ENCODE results near the gene ELAC1. TPM values are rescaled to one million over a fixed set of nuclear protein-coding genes. Genes with fewer than 3 reads are reported as not detected.

The ELAC1 gene, protein sequence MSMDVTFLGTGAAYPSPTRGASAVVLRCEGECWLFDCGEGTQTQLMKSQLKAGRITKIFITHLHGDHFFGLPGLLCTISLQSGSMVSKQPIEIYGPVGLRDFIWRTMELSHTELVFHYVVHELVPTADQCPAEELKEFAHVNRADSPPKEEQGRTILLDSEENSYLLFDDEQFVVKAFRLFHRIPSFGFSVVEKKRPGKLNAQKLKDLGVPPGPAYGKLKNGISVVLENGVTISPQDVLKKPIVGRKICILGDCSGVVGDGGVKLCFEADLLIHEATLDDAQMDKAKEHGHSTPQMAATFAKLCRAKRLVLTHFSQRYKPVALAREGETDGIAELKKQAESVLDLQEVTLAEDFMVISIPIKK
- total RNA-seq (2014; rRNA removed; shearing (Covaris generic)) (1.5 and 2.9 TPM in 2 replicates), total RNA-seq (2022) (4.2 and 5.2 TPM in 2 replicates), Bru-seq, nascent RNA (percentile 50 among the genes with signal in this experiment), BruChase-seq, experiment 1, labeled RNA remaining after a 6-hour chase (percentile 44 among the genes with signal in this experiment), BruChase-seq, experiment 2, labeled RNA remaining after a 2-hour chase (percentile 56 among the genes with signal in this experiment)
- long read RNA-seq, partial matches to known transcripts = 0 of 4 reads
- long read RNA-seq, other reads (novel, unspliced or antisense) = 0 of 4 reads

DNA sequence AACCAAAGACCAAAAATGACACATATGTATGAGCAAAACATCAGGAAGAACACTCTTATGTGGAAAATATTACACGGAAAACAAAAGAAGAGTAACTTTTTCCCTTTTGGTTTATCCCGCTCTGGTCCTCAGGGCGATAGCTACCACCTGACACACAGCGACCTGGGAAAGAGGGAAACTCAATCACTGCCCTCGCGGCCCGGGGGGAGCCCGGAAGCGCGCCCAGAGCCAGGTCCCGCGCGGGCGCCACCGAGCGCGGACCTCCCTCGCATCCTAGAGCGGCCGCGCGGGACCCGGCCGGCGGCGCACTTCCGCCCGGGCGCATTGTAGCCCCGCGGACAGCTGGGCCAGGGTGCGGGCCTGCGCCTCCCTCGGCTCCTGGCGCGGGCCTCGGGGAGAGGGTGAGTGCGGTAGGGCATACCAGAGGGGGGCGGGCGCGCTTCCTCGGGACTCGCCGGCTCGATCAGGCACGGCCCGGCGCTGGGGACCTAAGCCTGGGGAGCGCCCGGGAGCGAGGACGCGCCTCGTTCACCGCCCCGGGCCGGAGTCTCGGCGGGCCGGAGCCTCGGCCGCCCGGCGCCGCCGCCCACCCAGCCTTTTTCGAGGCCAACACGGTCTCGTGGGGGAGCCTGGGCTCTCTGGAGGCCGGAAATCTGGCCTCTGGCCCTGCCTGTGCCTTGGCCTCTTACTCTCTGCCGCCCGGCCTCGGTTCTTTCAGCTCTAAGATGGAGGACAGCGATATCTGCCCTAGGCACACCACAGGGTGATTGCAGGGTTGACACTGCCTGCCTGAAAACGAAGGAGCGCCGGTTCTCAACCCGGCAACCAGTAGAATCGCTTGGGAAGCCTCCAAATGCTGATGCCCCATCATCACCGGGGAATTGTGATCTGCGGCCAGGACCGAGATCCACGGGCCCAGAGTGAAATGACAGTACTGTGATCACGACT, at the start of gene ELAC1:
ELAC1 (plus strand) TSS at position 327 of the 948 bp plus-strand sequence. CDS start 6,365 bp downstream, outside the sequence.
- Histone ChIP-seq H3K4me2 (ENCODE audit: low read length) (peak within 1 kb of the TSS; percentile 87), H4K20me1 (ENCODE audit: insufficient read depth, low read length) (no peaks in the 10 kb centered on the region), H3K27ac (ENCODE audit: low read depth, low read length, poor library complexity, severe bottlenecking) (peak within 1 kb of the TSS; percentile 44), H3K36me3 (ENCODE audit: insufficient read depth, low read length) (no peaks in the 10 kb centered on the region), H3K9me3 (ENCODE audit: low read length) (no peaks in the 10 kb centered on the region), H3K4me3 (ENCODE audit: low read depth, low read length, poor library complexity, severe bottlenecking) (peak within 1 kb of the TSS; percentile 85), H3K79me2 (ENCODE audit: insufficient read depth, low read depth, low read length) (peaks cover 6% of the 10 kb centered on the region; the same call in 1 of the 2 replicates), H2AFZ (ENCODE audit: low read length) (peak within 1 kb of the TSS; percentile 100), H3K4me1 (ENCODE audit: insufficient read depth, low read length, poor library complexity, severe bottlenecking) (peaks cover 6% of the 10 kb centered on the region), H3K9me2 (ENCODE audit: insufficient read depth, low read length) (no peaks in the 10 kb centered on the region)
- no TSS peak for BruUV-seq (replicated peaks)
- intact Hi-C loops (cut with micrococcal nuclease; ENCODE audit: unreplicated experiment) = loop anchor here (5.0 to 10.0 kb wide), 3 partner anchors 64 to 143 kb away; partner anchors contain the start of genes ME2, MRO and SMAD4
- ChIA-PET CTCF (ENCODE audit: unreplicated experiment) (no interaction called here), POLR2A (interaction anchor here (0.5 to 1.5 kb wide), 5 partner anchors 11 to 136 kb away, joined by 3 to 5 read pairs (median 4); no protein-coding TSS in a partner anchor)
- no peak for TF ChIP-seq EZH2phosphoT487 (IDR thresholded peaks at IDR 0.05; ENCODE audit: borderline replicate concordance, low read depth, low read length)
- TF ChIP-seq, protein P1, sequence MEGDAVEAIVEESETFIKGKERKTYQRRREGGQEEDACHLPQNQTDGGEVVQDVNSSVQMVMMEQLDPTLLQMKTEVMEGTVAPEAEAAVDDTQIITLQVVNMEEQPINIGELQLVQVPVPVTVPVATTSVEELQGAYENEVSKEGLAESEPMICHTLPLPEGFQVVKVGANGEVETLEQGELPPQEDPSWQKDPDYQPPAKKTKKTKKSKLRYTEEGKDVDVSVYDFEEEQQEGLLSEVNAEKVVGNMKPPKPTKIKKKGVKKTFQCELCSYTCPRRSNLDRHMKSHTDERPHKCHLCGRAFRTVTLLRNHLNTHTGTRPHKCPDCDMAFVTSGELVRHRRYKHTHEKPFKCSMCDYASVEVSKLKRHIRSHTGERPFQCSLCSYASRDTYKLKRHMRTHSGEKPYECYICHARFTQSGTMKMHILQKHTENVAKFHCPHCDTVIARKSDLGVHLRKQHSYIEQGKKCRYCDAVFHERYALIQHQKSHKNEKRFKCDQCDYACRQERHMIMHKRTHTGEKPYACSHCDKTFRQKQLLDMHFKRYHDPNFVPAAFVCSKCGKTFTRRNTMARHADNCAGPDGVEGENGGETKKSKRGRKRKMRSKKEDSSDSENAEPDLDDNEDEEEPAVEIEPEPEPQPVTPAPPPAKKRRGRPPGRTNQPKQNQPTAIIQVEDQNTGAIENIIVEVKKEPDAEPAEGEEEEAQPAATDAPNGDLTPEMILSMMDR (conservative IDR thresholded peaks at IDR 0.05; ENCODE audit: low read length) = no peak
- peak; percentile 77 for DNase-seq (ENCODE audit: low spot score)

DNA sequence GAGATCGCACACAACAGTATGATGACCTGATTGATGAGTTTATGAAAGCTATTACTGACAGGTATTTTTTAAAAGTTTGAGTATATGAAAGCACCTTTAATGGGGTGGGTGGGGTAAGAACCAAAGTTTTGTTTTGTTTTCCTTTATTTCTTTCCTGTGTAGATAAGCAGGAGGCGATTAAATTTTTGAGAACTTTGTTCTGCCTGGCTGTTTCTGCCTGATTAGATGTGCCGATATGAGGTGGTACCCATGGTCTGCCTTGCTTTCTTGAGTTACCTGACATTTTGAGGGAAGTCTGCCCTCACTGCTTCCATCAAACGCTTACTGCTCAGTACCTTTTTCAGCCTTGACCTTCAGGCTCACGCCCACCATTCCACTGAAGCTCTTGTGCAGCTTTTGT, 49.7 kb upstream of the ELAC1 start:
- H3K27ac ChIP-seq (ENCODE audit: low read depth, low read length, poor library complexity, severe bottlenecking) = no peak overlapping the region
- POLR2A ChIA-PET = no interaction called here
- H2AFZ ChIP-seq (ENCODE audit: low read length) = no peak overlapping the region
- H4K20me1 ChIP-seq (ENCODE audit: insufficient read depth, low read length) = no peaks in the 10 kb centered on the region
- DNase-seq (ENCODE audit: low spot score) = no peak
- no peaks in the 10 kb centered on the region for H3K79me2 ChIP-seq (ENCODE audit: insufficient read depth, low read depth, low read length)
- H3K4me3 ChIP-seq (ENCODE audit: low read depth, low read length, poor library complexity, severe bottlenecking) = no peak overlapping the region
- no peaks in the 10 kb centered on the region for H3K9me3 ChIP-seq (ENCODE audit: low read length)
- BruUV-seq (replicated peaks) = no TSS peak
- intact Hi-C loops (cut with micrococcal nuclease; ENCODE audit: unreplicated experiment) = no loop called here
- H3K4me2 ChIP-seq (ENCODE audit: low read length) = no peak overlapping the region
- CTCF ChIA-PET (ENCODE audit: unreplicated experiment) = no interaction called here
- peaks cover 58% of the 10 kb centered on the region for H3K36me3 ChIP-seq (ENCODE audit: insufficient read depth, low read length)
- no peaks in the 10 kb centered on the region for H3K4me1 ChIP-seq (ENCODE audit: insufficient read depth, low read length, poor library complexity, severe bottlenecking)
- H3K9me2 ChIP-seq (ENCODE audit: insufficient read depth, low read length) = no peaks in the 10 kb centered on the region
- TF ChIP-seq EZH2phosphoT487 (IDR thresholded peaks at IDR 0.05; ENCODE audit: borderline replicate concordance, low read depth, low read length) = no peak
- TF ChIP-seq, protein P1 (conservative IDR thresholded peaks at IDR 0.05; ENCODE audit: low read length) = no peak
